Activated T-helper 17 cell treated with anti-CD3 and anti-CD28 coated beads, Interleukin-2, amount 50 U/mL, for 72 hours (primary cell): ENCODE data around the gene SLC9B1. TPM values are rescaled to one million over a fixed set of nuclear protein-coding genes. Genes with fewer than 3 reads are reported as not detected.

Experiments
- total RNA-seq, 2 donors: library from RNA; stranded (reverse); gene quantifications; one replicate each; pipeline ENCODE4 v1.2.3, GENCODE V29; 2022

The SLC9B1 gene
- total RNA-seq, 2 donors from 2014 or later, result 1.1 to 2.6 TPM

Other genes starting within 250 kb of the SLC9B1 start
- 100 to 1,000 TPM; 403 to 450 TPM for gene UBE2D3, start 192.2 kb downstream of the SLC9B1 start, total RNA-seq
- gene CISD2, start 150.7 kb downstream of the SLC9B1 start, total RNA-seq, result 10 to 100 TPM; 24.6 to 35.6 TPM
- 10 to 100 TPM; 26.0 to 36.5 TPM for gene SLC9B2, start 57.1 kb upstream of the SLC9B1 start, total RNA-seq
- gene BDH2, start 80.1 kb upstream of the SLC9B1 start, total RNA-seq, result 10 to 100 TPM; 11.4 to 12.6 TPM
- 10 to 100 TPM; 39.4 to 50.2 TPM for gene CENPE, start 178.6 kb upstream of the SLC9B1 start, total RNA-seq